Measurements from ENCODE around the gene IGLL5. TPM values are rescaled to one million over a fixed set of nuclear protein-coding genes. Genes with fewer than 3 reads are reported as not detected.

IGLL5 gene
- total RNA-seq, 1 experiment from 2014 or later = not detected

GRCh38 chr22:22944268-22944985 lies 56.8 kb downstream of the IGLL5 start:
- no peak overlapping the region for H3K27ac Mint-ChIP-seq (ENCODE audit: low read depth, unreplicated experiment)
- TF ChIP-seq CTCF (IDR thresholded peaks at IDR 0.05; ENCODE audit: unreplicated experiment) = no peak
- no peaks in the 10 kb centered on the region for H3K9me3 Mint-ChIP-seq (ENCODE audit: unreplicated experiment)
- no peak overlapping the region for H3K4me3 Mint-ChIP-seq (ENCODE audit: unreplicated experiment)
- ChIA-PET CTCF (interaction anchor here (5.5 kb wide), 1 partner anchor 13 kb away, joined by 39 read pairs; no protein-coding TSS in a partner anchor), POLR2A (interaction anchor here (0.7 kb wide), 1 partner anchor 10 kb away, joined by 3 read pairs; no protein-coding TSS in a partner anchor)
- no TSS peak for BruUV-seq (replicated peaks)
- H3K27me3 Mint-ChIP-seq (ENCODE audit: insufficient read depth, unreplicated experiment) = peaks cover 33% of the 10 kb centered on the region
- H3K4me1 Mint-ChIP-seq (ENCODE audit: insufficient read depth, unreplicated experiment) = no peaks in the 10 kb centered on the region
- intact Hi-C loops (cut with micrococcal nuclease) = no loop called here
- DNase-seq (ENCODE audit: unreplicated experiment) = no peak
- no peaks in the 10 kb centered on the region for H3K36me3 Mint-ChIP-seq (ENCODE audit: insufficient read depth, unreplicated experiment)

GRCh38 chr22:22945195-22945594 lies 57.6 kb downstream of the IGLL5 start:
- DNase-seq (ENCODE audit: unreplicated experiment) = no peak
- H3K27me3 Mint-ChIP-seq (ENCODE audit: insufficient read depth, unreplicated experiment) = peaks cover 33% of the 10 kb centered on the region
- H3K36me3 Mint-ChIP-seq (ENCODE audit: insufficient read depth, unreplicated experiment) = no peaks in the 10 kb centered on the region
- H3K4me1 Mint-ChIP-seq (ENCODE audit: insufficient read depth, unreplicated experiment) = no peaks in the 10 kb centered on the region
- no peak overlapping the region for H3K27ac Mint-ChIP-seq (ENCODE audit: low read depth, unreplicated experiment)
- no peak overlapping the region for H3K4me3 Mint-ChIP-seq (ENCODE audit: unreplicated experiment)
- H3K9me3 Mint-ChIP-seq (ENCODE audit: unreplicated experiment) = no peaks in the 10 kb centered on the region
- ChIA-PET CTCF (interaction anchor here (5.5 kb wide), 1 partner anchor 12 kb away, joined by 39 read pairs; no protein-coding TSS in a partner anchor), POLR2A (interaction anchor here (0.7 kb wide), 2 partner anchors 11 to 376 kb away, joined by 3 read pairs; no protein-coding TSS in a partner anchor)
- intact Hi-C loops (cut with micrococcal nuclease) = no loop called here
- no TSS peak for BruUV-seq (replicated peaks)
- no peak for TF ChIP-seq CTCF (IDR thresholded peaks at IDR 0.05; ENCODE audit: unreplicated experiment)

Small RNA genes lying within 50 kb of the gene (microRNA-seq; reads per million reads assigned to microRNA genes)
- gene MIR5571 = not detected

Other genes starting within 250 kb of the IGLL5 start
- gene GGTLC2, start 243.2 kb upstream of the IGLL5 start, total RNA-seq (2022) = not detected in 2 replicates
- gene GNAZ, start 182.7 kb downstream of the IGLL5 start, total RNA-seq (2022) = 0.82 and 0.98 TPM in 2 replicates